GM12865 (cell line): ENCODE results near the gene SLC8A2.

Experiments used
- DNase-seq: peaks from one replicate; pipeline ENCODE4 v3.0.0; 2010; ENCODE audit warnings: low read depth
- H3K4me3 ChIP-seq: 2 replicates; pipeline ENCODE4 v1.5.1; 2011; ENCODE audit warnings: mild to moderate bottlenecking, low read depth, low read length, control low read depth
- CTCF ChIP-seq: IDR thresholded peaks from 2 replicates; pipeline ENCODE4 v1.5.1; 2011; ENCODE audit warnings: low read length, control low read depth, low read depth, inconsistent platforms; ENCODE audit not compliant: insufficient read depth; ENCODE audit errors: missing control alignments

SLC8A2 gene

DNA sequence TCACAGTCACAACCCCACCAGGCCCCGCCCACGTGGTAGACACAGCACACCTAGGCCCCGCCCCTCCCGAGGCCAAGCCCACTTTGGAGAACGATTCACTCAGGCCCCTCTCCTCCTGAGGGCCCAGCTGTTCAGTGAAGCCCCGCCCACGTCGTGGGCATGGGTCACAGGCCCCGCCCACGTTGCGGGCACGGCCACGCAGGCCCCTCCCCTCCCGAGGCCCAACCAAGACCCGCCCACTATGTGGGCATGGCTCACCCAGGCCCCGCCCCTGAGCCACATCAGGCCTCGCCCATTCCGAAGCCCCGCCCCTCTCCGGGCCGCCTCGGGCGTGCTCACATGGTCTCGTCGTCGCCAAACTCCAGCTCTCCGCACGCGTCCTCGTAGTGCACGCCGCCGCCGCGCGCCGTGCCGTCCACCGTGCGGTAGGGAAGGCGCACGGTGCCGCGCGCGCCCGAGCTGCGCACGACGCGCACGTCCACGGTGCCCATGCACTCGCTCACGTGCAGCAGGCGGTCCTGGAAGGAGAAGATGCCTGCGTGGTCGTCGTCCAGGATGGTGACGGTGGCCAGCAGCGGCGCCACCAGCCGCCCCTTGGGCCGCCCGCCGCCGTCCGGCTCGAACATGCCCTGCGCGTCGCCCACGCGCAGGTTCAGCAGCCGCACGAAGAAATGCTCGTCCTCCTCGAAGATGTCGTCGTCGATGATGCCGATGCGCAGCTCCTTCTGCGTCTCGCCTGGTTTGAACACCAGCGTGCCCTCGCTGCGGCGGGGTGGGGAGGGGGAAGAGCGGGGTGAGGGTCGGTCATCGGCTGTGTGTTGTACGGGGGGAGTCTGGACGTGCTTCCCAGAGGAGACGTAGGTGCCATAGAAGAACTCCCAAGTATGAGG lies 24.0 kb downstream of the SLC8A2 start:
- peak; percentile 41 for DNase-seq
- no peak overlapping the region for H3K4me3 ChIP-seq
- TF ChIP-seq CTCF, result no peak

- no peak overlapping the region for H3K4me3 ChIP-seq
- DNase-seq, result no peak
- TF ChIP-seq CTCF, result no peak
Observed at GRCh38 chr19:47446534-47447469, 24.9 kb downstream of the SLC8A2 start.

- DNase-seq, result peak; percentile 24
- no peak overlapping the region for H3K4me3 ChIP-seq
- TF ChIP-seq CTCF, result no peak
Observed at GRCh38 chr19:47445937-47446402, 25.7 kb downstream of the SLC8A2 start.

DNA sequence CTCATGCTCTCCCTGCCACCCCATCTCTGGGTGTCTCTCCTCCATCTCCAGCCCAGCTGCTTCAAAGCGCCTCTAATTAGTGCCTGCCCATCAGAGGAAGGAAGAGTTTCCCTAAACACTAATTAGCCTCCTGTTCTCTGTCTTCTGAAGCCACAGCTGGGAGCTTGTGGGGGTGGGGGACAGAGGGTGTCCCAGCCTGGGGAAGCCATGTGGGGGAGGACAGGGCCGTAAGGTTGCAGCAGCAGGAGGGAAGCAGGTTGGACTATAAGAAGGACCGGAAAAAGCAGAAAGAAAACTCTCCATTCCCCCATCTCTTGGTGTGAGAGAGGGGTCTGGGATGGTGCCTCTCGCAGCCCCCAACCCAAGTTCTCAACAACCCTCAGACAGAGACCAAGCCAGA lies 26.2 kb downstream of the SLC8A2 start:
- no peak for DNase-seq
- H3K4me3 ChIP-seq, result no peak overlapping the region
- no peak for TF ChIP-seq CTCF

- no peak for DNase-seq
- H3K4me3 ChIP-seq, result no peak overlapping the region
- no peak for TF ChIP-seq CTCF
Observed at GRCh38 chr19:47444388-47444821, 27.3 kb downstream of the SLC8A2 start.

- H3K4me3 ChIP-seq, result no peak overlapping the region
- no peak for TF ChIP-seq CTCF
Observed at GRCh38 chr19:47443331-47443730, 28.4 kb downstream of the SLC8A2 start.

More at GRCh38 chr19:47443331-47443730, 28.4 kb downstream of the SLC8A2 start:
- no peak for DNase-seq
